ENCODE data around the gene TMEM229A. TPM values are rescaled to one million over a fixed set of nuclear protein-coding genes. Genes with fewer than 3 reads are reported as not detected.
"Not testable (repeated sequence)": the region's sequence is repeated elsewhere in the genome, so short reads cannot be mapped to it uniquely, and the experiment has no call there.

The TMEM229A gene
- total RNA-seq, 4 donors from 2014 or later, result 10.6 to 23.1 (median 11.4) TPM; not detected in 1

GRCh38 chr7:124022551-124022950 is 10.3 kb downstream of the TMEM229A start:
- no peaks in the 10 kb centered on the region for H3K36me3 ChIP-seq
- peaks cover 0 to 8% (median 0%) of the 10 kb centered on the region in 4 donors for H3K4me1 ChIP-seq
- DNase-seq, result no peak
- H3K4me3 ChIP-seq, result no peak overlapping the region
- H3K27me3 ChIP-seq, result no peaks in the 10 kb centered on the region
- no peaks in the 10 kb centered on the region for H3K9me3 ChIP-seq
- TF ChIP-seq CTCF (IDR thresholded peaks at IDR 0.05) (no peak), POLR2A (IDR thresholded peaks at IDR 0.05) (no peak)
- H3K27ac ChIP-seq, result no peak overlapping the region

GRCh38 chr7:124020060-124020459 is 12.8 kb downstream of the TMEM229A start:
- no peaks in the 10 kb centered on the region for H3K36me3 ChIP-seq
- TF ChIP-seq CTCF (IDR thresholded peaks at IDR 0.05) (no peak), POLR2A (IDR thresholded peaks at IDR 0.05) (no peak)
- H3K27me3 ChIP-seq, result no peaks in the 10 kb centered on the region
- H3K27ac ChIP-seq, result peak overlapping the region in 1 of 4 donors; percentile 48
- no peak overlapping the region for H3K4me3 ChIP-seq
- peaks cover 0 to 8% (median 0%) of the 10 kb centered on the region in 4 donors for H3K4me1 ChIP-seq
- DNase-seq, result no peak
- no peaks in the 10 kb centered on the region for H3K9me3 ChIP-seq

GRCh38 chr7:124013306-124013705 is 19.6 kb downstream of the TMEM229A start:
- Histone ChIP-seq H3K27me3 (no peaks in the 10 kb centered on the region), H3K9me3 (no peaks in the 10 kb centered on the region), H3K36me3 (no peaks in the 10 kb centered on the region), H3K4me3 (no peak overlapping the region), H3K27ac (no peak overlapping the region), H3K4me1 (no peaks in the 10 kb centered on the region)
- TF ChIP-seq POLR2A (IDR thresholded peaks at IDR 0.05) (no peak), CTCF (IDR thresholded peaks at IDR 0.05) (no peak)
- DNase-seq, result no peak

- Histone ChIP-seq H3K9me3 (no peaks in the 10 kb centered on the region), H3K4me1 (no peaks in the 10 kb centered on the region), H3K27ac (no peak overlapping the region), H3K27me3 (no peaks in the 10 kb centered on the region), H3K4me3 (no peak overlapping the region), H3K36me3 (no peaks in the 10 kb centered on the region)
- no peak for DNase-seq
- no peak for TF ChIP-seq CTCF (IDR thresholded peaks at IDR 0.05)
These were observed 20.0 kb downstream of the TMEM229A start for GRCh38 chr7:124012864-124013263.

GRCh38 chr7:124009321-124009720 is 23.5 kb downstream of the TMEM229A start:
- Histone ChIP-seq H3K27me3 (no peaks in the 10 kb centered on the region), H3K4me3 (no peak overlapping the region), H3K4me1 (no peaks in the 10 kb centered on the region), H3K27ac (no peak overlapping the region), H3K9me3 (no peaks in the 10 kb centered on the region), H3K36me3 (no peaks in the 10 kb centered on the region)
- TF ChIP-seq CTCF (IDR thresholded peaks at IDR 0.05), result no peak
- DNase-seq, result no peak

GRCh38 chr7:124008296-124008695 is 24.6 kb downstream of the TMEM229A start:
- H3K4me1 ChIP-seq, H3K27ac ChIP-seq, H3K27me3 ChIP-seq, H3K9me3 ChIP-seq, DNase-seq, H3K36me3 ChIP-seq, H3K4me3 ChIP-seq: not testable (repeated sequence)
